ENCODE data around the gene ZBTB8A. TPM values are rescaled to one million over a fixed set of nuclear protein-coding genes. Genes with fewer than 3 reads are reported as not detected.
A peak's percentile ranks its signal among the peaks of the same experiment; 100 is the strongest.
"Not testable (repeated sequence)": the region's sequence is repeated elsewhere in the genome, so short reads cannot be mapped to it uniquely, and the experiment has no call there.

ZBTB8A gene
- total RNA-seq, 1 experiment from 2014 or later = 5.5 TPM

- peak; percentile 15 for DNase-seq (ENCODE audit: low read depth)
These were observed 80.7 kb downstream of the ZBTB8A start for GRCh38 chr1:32619701-32620485.

GRCh38 chr1:32622205-32622604 is 83.0 kb downstream of the ZBTB8A start:
- no peak for DNase-seq (ENCODE audit: low read depth)

GRCh38 chr1:32622806-32623681 is 83.8 kb downstream of the ZBTB8A start:
- DNase-seq (ENCODE audit: low read depth) = no peak

GRCh38 chr1:32623775-32624174 is 84.5 kb downstream of the ZBTB8A start:
- DNase-seq (ENCODE audit: low read depth) = no peak

- no peak for DNase-seq (ENCODE audit: low read depth)
These were observed 86.9 kb downstream of the ZBTB8A start for GRCh38 chr1:32626176-32626575.

GRCh38 chr1:32627596-32628162 is 88.5 kb downstream of the ZBTB8A start:
- no peak for DNase-seq (ENCODE audit: low read depth)

GRCh38 chr1:32630173-32630572 is 90.9 kb downstream of the ZBTB8A start:
- DNase-seq (ENCODE audit: low read depth) = not testable (repeated sequence)

- DNase-seq (ENCODE audit: low read depth) = no peak
These were observed 93.6 kb downstream of the ZBTB8A start for GRCh38 chr1:32632829-32633228.

- DNase-seq (ENCODE audit: low read depth) = no peak
These were observed 96.5 kb downstream of the ZBTB8A start for GRCh38 chr1:32635508-32636277.

- no peak for DNase-seq (ENCODE audit: low read depth)
These were observed 97.9 kb downstream of the ZBTB8A start for GRCh38 chr1:32636914-32637645.

GRCh38 chr1:32639489-32640075 is 100.4 kb downstream of the ZBTB8A start:
- DNase-seq (ENCODE audit: low read depth) = no peak

GRCh38 chr1:32642292-32642827 is 103.1 kb downstream of the ZBTB8A start:
- not testable (repeated sequence) for DNase-seq (ENCODE audit: low read depth)

GRCh38 chr1:32644426-32644825 is 105.2 kb downstream of the ZBTB8A start:
- no peak for DNase-seq (ENCODE audit: low read depth)

GRCh38 chr1:32647308-32648134 is 108.3 kb downstream of the ZBTB8A start:
- DNase-seq (ENCODE audit: low read depth) = no peak

GRCh38 chr1:32650248-32650751 is 111.1 kb downstream of the ZBTB8A start, which contains the start of gene ZBTB8OS:
Gene ZBTB8OS, minus strand, starts transcription at chr1:32650550. Its CDS starts 21 bp downstream, at chr1:32650529.
- DNase-seq (ENCODE audit: low read depth) = peak; percentile 93

- peak; percentile 95 for DNase-seq (ENCODE audit: low read depth)
These were observed 111.7 kb downstream of the ZBTB8A start, which contains the start of gene RBBP4 for GRCh38 chr1:32650752-32651460. Gene RBBP4, plus strand, starts transcription at chr1:32651208. Its CDS starts 99 bp downstream, at chr1:32651307.

GRCh38 chr1:32651461-32652073 is 112.3 kb downstream of the ZBTB8A start:
- DNase-seq (ENCODE audit: low read depth) = no peak
